Loucy (cell line): ENCODE measurements around the gene RPL4.

Source experiments
- H2AFZ ChIP-seq: fragments of 200-600 bp; sonication (generic); 2 replicates; pipeline ENCODE4 v1.6.0; 2016; ENCODE audit warnings: antibody characterized with exemption, mild to moderate bottlenecking, low read length, moderate library complexity
- H3F3A ChIP-seq: fragments of 200-600 bp; 2 replicates; pipeline ENCODE4 v1.6.0; 2016; ENCODE audit warnings: antibody characterized with exemption, low read depth, mild to moderate bottlenecking
- H3K27me3 ChIP-seq: fragments of 200-600 bp; sonication (generic); 2 replicates; pipeline ENCODE4 v1.6.1; 2014; ENCODE audit warnings: low read length, mild to moderate bottlenecking; ENCODE audit not compliant: insufficient read depth, poor library complexity, severe bottlenecking
- H3K36me3 ChIP-seq: fragments of 200-600 bp; sonication (generic); 2 replicates; pipeline ENCODE4 v1.6.1; 2016; ENCODE audit warnings: low read length; ENCODE audit not compliant: insufficient read depth
- H3K4me1 ChIP-seq: fragments of 200-600 bp; sonication (generic); 2 replicates; pipeline ENCODE4 v1.5.1; 2014; ENCODE audit warnings: low read length, mild to moderate bottlenecking; ENCODE audit not compliant: insufficient read depth, poor library complexity, severe bottlenecking
- H3K4me2 ChIP-seq: fragments of 200-600 bp; sonication (generic); 2 replicates; pipeline ENCODE4 v1.6.0; 2014; ENCODE audit warnings: antibody characterized with exemption, low read length, low read depth, mild to moderate bottlenecking; ENCODE audit not compliant: poor library complexity, severe bottlenecking
- H3K4me3 ChIP-seq: fragments of 200-600 bp; sonication (generic); 2 replicates; pipeline ENCODE4 v1.5.1; 2014; ENCODE audit warnings: low read length, mild to moderate bottlenecking, mixed read lengths; ENCODE audit not compliant: poor library complexity, severe bottlenecking
- H3K79me2 ChIP-seq: fragments of 200-600 bp; sonication (generic); 2 replicates; pipeline ENCODE4 v1.6.1; 2014; ENCODE audit warnings: low read length; ENCODE audit not compliant: insufficient read depth
- H3K9ac ChIP-seq: fragments of 200-600 bp; sonication (generic); 2 replicates; pipeline ENCODE4 v1.6.0; 2014; ENCODE audit warnings: mild to moderate bottlenecking, low read depth, low read length, moderate library complexity; ENCODE audit not compliant: poor library complexity, severe bottlenecking
- H3K9me2 ChIP-seq: fragments of 200-600 bp; sonication (generic); replicated peaks from 2 replicates; pipeline ENCODE4 v1.6.1; 2016; ENCODE audit warnings: low read depth, low read length, mixed read lengths
- H3K9me3 ChIP-seq: fragments of 200-600 bp; sonication (generic); 2 replicates; pipeline ENCODE4 v1.6.1; 2014; ENCODE audit warnings: mild to moderate bottlenecking, antibody characterized with exemption, low read length, low read depth; ENCODE audit not compliant: insufficient read depth
- H4K20me1 ChIP-seq: fragments of 200-600 bp; sonication (generic); 2 replicates; pipeline ENCODE4 v1.6.0; 2014; ENCODE audit warnings: antibody characterized with exemption, low read length, mild to moderate bottlenecking; ENCODE audit not compliant: insufficient read depth, poor library complexity, severe bottlenecking
- CTCF ChIP-seq: fragments of 200-600 bp; sonication (generic); conservative IDR thresholded peaks from 2 replicates; pipeline ENCODE4 v1.5.1; 2014; ENCODE audit warnings: mild to moderate bottlenecking, antibody characterized with exemption, low read length
- EZH2phosphoT487 ChIP-seq: fragments of 200-600 bp; IDR thresholded peaks from 2 replicates; pipeline ENCODE4 v1.6.1; 2018; ENCODE audit warnings: antibody characterized with exemption, mild to moderate bottlenecking, moderate library complexity, borderline replicate concordance

RPL4 gene

GRCh38 chr15:66497502-66498455 is 6.9 kb downstream of the RPL4 start, which contains the start of gene SNAPC5:
Gene SNAPC5 (minus strand): TSS chr15:66497762. CDS start chr15:66497731, 31 bp downstream.
- Histone ChIP-seq H3K9me2 (no peaks in the 10 kb centered on the region), H3K36me3 (peaks cover 78% of the 10 kb centered on the region), H3K9me3 (no peaks in the 10 kb centered on the region), H4K20me1 (peaks cover 54% of the 10 kb centered on the region), H3K27me3 (no peaks in the 10 kb centered on the region), H3K9ac (peak within 1 kb of the TSS; percentile 90), H3K4me3 (peak within 1 kb of the TSS; percentile 98), H3F3A (peaks cover 27% of the 10 kb centered on the region), H3K79me2 (peaks cover 66% of the 10 kb centered on the region), H3K4me1 (peaks cover 26% of the 10 kb centered on the region), H3K4me2 (peak within 1 kb of the TSS; percentile 98), H2AFZ (peak within 1 kb of the TSS; percentile 86)
- peak; percentile 98 for TF ChIP-seq CTCF
- TF ChIP-seq EZH2phosphoT487: no peak

- Histone ChIP-seq H3K9ac (peak overlapping the region; percentile 90), H4K20me1 (peaks cover 47% of the 10 kb centered on the region), H3F3A (peaks cover 23% of the 10 kb centered on the region), H3K4me1 (peaks cover 19% of the 10 kb centered on the region), H3K36me3 (peaks cover 78% of the 10 kb centered on the region), H3K9me2 (no peaks in the 10 kb centered on the region), H3K79me2 (peaks cover 58% of the 10 kb centered on the region), H3K9me3 (no peaks in the 10 kb centered on the region), H3K4me3 (peak overlapping the region; percentile 98), H3K4me2 (peak overlapping the region; percentile 98), H3K27me3 (no peaks in the 10 kb centered on the region), H2AFZ (peak overlapping the region; percentile 86)
- TF ChIP-seq EZH2phosphoT487 (no peak), CTCF (no peak)
These were observed 7.6 kb downstream of the RPL4 start for GRCh38 chr15:66496951-66497501.

GRCh38 chr15:66494262-66494661 is 10.4 kb downstream of the RPL4 start:
- Histone ChIP-seq H3K4me3 (no peak overlapping the region), H3K4me1 (peaks cover 7% of the 10 kb centered on the region), H3K79me2 (peaks cover 32% of the 10 kb centered on the region), H3K9me2 (no peaks in the 10 kb centered on the region), H2AFZ (no peak overlapping the region), H3F3A (peaks cover 14% of the 10 kb centered on the region), H3K27me3 (no peaks in the 10 kb centered on the region), H3K9ac (no peak overlapping the region), H4K20me1 (peaks cover 20% of the 10 kb centered on the region), H3K4me2 (no peak overlapping the region), H3K36me3 (peaks cover 77% of the 10 kb centered on the region), H3K9me3 (no peaks in the 10 kb centered on the region)
- TF ChIP-seq CTCF (no peak), EZH2phosphoT487 (no peak)
